Measurements from ENCODE around the gene SLC35A2. TPM values are rescaled to one million over a fixed set of nuclear protein-coding genes. Genes with fewer than 3 reads are reported as not detected.
A peak's percentile ranks its signal among the peaks of the same experiment; 100 is the strongest.

The SLC35A2 gene
- total RNA-seq, 1 donor from 2014 or later = 19.2 TPM

- intact Hi-C loops (cut with DNase I) = no loop called here
- no peak for ATAC-seq
- no peak for DNase-seq (ENCODE audit: low spot score)
Observed at GRCh38 chrX:48934581-48935300, 23.3 kb upstream of the SLC35A2 start.

DNA sequence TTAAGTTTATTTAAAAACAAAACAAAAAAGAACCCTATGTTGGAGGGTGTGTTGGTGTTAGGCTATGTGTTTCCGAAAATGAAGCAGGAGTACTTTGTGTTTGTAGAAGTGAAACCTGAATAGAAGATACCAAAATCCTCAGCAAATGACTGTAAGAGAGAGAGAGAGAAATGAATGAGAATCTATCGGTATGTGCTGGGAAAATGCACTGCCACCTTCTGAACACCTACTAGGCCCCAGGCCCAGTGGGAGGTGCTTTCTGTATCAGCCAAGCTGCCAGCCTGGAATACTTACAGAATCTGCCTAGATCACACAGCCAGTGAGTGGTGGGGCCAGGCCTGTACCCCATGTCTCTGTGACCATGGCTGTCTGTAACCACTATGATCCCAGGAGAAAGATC lies 22.3 kb upstream of the SLC35A2 start:
- intact Hi-C loops (cut with DNase I) = no loop called here
- ATAC-seq (no peak), DNase-seq (ENCODE audit: low spot score) (no peak)

- DNase-seq (ENCODE audit: low spot score) = no peak
- ATAC-seq = no peak
- intact Hi-C loops (cut with DNase I) = no loop called here
Observed at GRCh38 chrX:48927736-48928382, 16.4 kb upstream of the SLC35A2 start.

DNA sequence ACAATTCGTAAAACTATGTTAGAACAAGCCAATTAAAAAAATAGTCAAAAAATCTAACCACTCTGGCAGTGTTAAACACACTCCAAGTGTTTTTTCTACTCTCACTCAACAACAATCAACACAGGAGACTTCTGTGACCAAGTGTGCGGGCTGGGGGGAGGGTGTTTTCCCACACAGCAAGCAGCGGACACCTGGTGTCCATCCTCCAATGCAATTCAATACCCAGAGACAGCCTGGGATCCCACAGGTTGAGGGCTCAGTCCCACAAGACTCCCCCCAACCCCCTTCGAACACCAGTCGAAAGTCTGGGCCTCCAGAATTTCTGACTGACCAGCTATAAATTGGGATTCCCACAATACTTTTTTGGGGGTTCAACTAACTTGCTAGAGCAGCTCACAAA lies 15.7 kb upstream of the SLC35A2 start:
- ATAC-seq = no peak
- intact Hi-C loops (cut with DNase I) = no loop called here
- no peak for DNase-seq (ENCODE audit: low spot score)

DNA sequence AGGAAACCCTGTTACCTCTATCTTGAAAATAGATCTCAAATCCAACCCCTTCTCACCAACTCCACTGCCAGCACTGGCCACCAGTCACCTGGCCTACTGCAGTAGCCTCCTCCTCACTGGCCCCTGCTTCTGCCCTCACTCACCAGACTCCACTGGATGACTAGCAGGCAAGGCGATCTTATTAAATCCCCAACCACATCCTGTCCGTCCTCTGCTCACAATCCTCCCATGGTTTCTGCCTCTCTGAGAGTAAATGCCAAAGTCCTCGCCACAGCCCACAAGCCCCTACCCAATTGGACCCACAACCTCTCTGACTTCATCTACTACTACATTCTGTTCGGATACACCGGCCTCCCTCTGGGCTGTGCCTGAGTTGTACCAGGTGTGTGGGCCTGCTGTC lies 12.8 kb upstream of the SLC35A2 start:
- intact Hi-C loops (cut with DNase I) = no loop called here
- DNase-seq (ENCODE audit: low spot score) (no peak), ATAC-seq (no peak)

DNA sequence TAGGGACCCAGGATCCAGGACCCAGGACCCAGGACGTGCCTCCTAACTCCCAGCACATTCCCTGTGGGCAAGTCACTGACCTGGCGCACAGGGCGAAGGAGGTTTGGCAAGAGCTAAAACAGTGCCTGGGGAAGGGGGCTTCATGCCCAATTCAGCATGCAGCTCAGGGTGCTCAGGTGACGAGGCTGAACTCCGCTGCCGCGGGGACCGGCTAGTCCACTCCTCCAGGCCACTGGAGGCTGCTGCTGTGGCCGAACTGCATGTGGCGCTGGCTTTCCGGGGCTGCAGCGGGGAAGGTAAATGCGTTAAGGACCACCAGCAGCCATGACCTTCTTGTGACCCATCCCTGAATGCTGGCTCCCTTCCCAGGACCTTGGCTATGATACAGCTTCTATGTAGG lies 12.3 kb upstream of the SLC35A2 start:
- ATAC-seq (no peak), DNase-seq (ENCODE audit: low spot score) (no peak)
- intact Hi-C loops (cut with DNase I) = no loop called here

DNA sequence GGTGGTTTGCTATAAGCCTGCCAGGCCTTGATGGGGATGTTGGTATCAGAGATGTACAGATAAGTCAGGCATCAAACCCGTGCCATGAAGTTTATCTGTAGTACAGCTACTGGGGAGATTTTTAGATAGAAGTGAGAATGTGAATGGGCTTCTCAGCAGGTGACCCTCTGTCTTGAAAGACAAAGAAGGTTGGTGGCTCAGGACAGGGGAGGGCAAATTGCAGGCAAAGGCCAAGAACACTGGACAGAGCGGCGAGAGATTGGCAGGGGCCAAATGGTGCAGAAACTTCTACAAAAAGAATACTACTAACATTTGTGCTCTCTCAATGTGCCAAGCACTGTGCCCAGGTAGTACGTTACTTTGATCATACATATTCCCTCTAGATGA lies 9.3 kb upstream of the SLC35A2 start:
- intact Hi-C loops (cut with DNase I) = no loop called here
- ATAC-seq (no peak), DNase-seq (ENCODE audit: low spot score) (no peak)

DNA sequence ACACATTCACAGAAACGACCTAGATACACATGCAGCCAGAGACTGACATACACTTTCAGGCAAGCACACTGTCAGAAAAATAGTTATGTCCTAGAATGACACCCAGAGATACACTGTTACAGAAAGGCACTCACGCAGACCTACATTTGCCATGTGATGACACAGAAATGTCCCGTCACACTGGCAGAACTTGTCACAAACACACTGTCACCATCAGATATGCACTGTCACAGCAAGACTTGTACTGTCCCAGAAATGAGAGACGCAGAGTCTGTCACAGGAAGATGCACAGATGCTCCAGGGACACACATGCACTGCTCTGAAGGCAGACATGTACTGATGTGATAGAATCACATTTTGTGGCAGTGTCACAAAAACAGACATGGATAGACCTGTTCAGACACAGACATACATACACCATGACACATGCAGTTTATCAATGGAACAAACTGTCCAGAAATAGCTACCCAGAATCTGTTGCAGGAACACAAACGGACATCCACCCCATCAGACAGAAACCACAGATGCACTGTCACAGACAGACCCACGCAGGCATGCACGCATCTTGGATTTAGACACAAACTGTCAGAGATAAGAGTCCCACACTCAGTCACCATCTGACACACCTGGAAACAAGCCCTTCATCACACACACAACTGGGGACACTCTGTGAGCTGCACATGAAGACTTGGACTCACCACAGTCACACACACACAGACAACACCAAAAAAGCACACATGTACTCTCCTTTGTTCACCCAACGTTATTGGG lies 8.7 kb upstream of the SLC35A2 start:
- ATAC-seq (no peak), DNase-seq (ENCODE audit: low spot score) (no peak)
- intact Hi-C loops (cut with DNase I) = no loop called here

DNA sequence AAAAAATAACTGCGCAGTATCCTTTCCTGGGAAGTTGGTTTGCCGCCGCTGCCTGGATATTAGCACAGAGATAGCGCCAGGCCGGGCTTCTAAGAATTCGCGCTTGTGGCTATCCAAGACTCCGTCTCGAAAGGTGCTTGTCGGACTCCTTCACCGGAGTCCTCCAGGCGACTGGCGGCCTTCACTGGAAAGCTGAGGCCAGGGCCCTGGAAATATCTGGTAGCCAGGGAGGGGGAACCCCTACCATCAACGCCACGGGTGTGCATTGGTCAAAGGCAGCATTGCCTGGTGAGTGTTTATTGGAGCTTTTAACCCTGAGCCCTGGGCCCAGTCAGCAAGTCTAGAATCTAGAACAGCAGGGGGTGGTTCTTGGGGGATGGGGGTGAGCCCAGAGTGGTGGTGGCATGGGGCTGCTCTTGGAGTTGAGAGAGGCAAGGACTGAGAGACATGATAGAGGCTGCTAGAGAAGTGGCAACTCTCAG lies 8.0 kb upstream of the SLC35A2 start:
- ATAC-seq (peak; percentile 19), DNase-seq (ENCODE audit: low spot score) (no peak)
- intact Hi-C loops (cut with DNase I) = no loop called here

DNA sequence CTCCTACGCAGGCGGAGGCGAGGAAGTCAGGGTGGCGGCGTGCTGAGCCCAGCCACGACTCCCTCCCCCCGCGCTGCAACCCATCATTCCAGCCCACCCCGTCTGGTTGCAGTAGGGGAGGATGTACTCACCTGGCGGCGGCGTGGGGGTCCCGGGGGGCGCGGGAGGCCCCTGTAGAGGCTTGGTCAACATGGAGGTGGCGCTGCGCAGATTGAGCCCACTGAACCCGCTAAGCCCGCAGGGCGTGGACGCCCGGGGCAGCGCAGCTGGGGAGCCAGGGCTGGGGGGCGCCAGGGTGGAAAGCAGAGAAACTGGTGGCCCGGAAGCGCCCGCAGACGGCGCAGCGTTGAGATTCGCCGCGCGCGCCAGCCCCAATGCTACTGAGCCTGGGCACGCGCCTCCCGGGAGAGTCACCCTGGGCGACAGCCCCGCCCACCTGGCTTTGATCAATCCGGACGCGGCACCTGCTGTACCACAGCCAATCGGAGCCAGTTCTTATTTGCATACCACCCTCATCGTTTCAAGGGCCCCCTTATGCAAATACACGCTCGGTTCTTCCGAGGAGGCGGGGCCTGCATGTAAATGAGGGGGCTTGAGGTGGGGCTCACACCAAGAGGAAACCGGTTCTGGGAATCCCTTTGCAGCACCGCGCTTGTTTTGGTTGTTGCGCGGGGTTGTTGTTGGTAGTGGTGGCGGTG lies 7.3 kb upstream of the SLC35A2 start, which contains the start of gene PIM2:
TSS of gene PIM2 (minus strand) at position 382 of the 698 bp plus-strand sequence. CDS start at position 192, 190 bp downstream.
- ATAC-seq = peak; percentile 85
- intact Hi-C loops (cut with DNase I) = no loop called here
- peak; percentile 89 for DNase-seq (ENCODE audit: low spot score)

DNA sequence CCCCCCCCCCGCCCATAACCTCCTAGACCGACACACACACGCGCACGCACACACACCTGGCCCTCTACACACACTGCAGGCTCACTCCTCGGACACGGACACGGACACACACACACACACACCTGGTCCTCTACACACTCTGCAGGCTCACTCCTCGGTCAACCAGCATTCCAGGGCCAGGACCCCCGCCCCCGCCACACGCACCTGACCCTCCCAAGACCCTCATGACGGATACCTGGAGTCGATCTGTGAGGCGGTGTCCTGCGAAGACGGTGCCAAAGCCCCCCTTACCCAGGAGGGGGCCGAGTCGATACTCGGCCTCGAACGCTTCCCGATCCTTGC lies 6.8 kb upstream of the SLC35A2 start:
- intact Hi-C loops (cut with DNase I) = no loop called here
- ATAC-seq = peak; percentile 3
- DNase-seq (ENCODE audit: low spot score) = no peak

GRCh38 chrX:48917139-48918001 lies 5.9 kb upstream of the SLC35A2 start:
- ATAC-seq (peak; percentile 86), DNase-seq (ENCODE audit: low spot score) (peak; percentile 91)
- intact Hi-C loops (cut with DNase I) = no loop called here

DNA sequence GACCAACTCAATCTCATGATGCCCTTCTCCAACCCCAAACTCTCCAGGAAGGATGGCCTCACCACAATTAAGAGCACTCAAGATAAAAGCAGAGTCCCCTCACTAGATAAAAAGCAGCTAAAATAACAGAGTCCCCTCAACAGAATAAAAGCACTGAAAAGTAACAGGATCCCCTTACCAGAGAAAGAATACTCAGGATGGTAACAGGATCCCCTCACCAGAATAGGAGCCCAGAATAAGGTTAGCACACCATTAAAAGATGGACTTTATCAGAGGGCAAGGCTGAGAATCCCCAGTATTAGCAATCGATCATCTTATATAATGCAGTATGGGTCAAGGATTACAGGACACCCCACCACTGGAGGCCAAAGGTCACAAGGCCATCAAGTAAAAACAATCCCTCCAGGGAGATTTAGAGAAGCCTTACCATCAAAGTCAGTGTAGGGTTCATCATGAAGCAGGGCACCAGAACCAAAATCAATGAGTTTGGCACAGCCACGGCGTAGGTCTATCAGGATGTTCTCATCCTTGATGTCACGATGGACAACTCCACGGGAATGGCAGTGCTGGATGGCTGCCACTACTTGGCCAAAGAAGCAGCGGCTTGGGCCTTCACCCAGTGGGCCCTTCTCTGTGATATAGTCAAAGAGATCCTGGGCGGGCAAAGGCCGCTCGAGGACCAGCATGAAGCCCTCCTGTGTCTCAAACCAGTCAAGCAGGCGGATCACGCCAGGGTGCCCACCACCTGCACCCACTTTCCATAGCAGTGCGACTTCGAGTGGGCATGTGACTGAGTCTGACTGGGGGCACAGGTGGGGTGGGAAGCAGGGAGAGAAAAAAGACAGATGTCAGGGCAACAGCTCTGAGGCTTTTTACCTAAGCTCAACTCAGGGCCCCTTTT lies 3.4 kb upstream of the SLC35A2 start:
- ATAC-seq = no peak
- intact Hi-C loops (cut with DNase I) = no loop called here

DNA sequence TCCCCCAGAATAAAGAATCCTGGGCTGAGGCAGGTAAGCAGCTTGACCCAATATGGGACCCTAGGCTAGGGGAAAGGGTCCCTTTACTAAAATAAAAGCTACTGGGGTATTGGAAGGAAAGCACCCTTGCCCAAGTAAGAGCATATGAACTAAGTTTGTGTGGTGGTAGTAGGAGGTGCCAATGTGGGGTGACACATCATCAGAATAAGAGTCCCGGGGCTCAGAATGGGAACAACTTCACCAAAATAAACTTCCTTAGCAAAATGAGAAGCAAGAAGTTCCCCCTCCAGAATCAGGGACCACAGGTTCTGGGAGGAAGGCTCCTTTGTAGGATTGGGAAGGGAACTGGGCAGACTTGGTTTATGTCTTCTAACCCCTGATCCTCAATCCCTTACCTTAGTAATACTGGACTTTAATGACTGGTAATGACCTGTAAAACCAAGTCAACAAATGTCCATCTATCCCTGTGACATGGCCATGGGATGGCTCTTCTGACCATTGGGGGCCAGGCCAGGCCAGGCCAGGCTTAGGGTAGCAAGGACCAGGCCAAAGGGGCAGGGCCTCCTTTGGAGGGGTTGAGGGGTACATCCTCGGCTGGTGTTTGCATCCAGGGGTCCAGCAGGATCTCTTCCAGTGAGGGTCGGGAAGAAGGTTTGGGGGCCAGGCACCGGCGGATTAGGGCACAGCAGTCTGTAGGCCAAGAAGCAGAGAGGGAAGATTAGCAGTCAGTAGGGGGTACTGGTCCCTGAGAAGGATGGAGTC lies 2.3 kb upstream of the SLC35A2 start:
- ATAC-seq (no peak), DNase-seq (ENCODE audit: low spot score) (no peak)
- intact Hi-C loops (cut with DNase I) = no loop called here

More for the DNA sequence above, 3.4 kb upstream of the SLC35A2 start:
- no peak for DNase-seq (ENCODE audit: low spot score)

- no peak for ATAC-seq
- intact Hi-C loops (cut with DNase I) = no loop called here
Observed at GRCh38 chrX:48910926-48911411, 477 bp downstream of the SLC35A2 start.

DNA sequence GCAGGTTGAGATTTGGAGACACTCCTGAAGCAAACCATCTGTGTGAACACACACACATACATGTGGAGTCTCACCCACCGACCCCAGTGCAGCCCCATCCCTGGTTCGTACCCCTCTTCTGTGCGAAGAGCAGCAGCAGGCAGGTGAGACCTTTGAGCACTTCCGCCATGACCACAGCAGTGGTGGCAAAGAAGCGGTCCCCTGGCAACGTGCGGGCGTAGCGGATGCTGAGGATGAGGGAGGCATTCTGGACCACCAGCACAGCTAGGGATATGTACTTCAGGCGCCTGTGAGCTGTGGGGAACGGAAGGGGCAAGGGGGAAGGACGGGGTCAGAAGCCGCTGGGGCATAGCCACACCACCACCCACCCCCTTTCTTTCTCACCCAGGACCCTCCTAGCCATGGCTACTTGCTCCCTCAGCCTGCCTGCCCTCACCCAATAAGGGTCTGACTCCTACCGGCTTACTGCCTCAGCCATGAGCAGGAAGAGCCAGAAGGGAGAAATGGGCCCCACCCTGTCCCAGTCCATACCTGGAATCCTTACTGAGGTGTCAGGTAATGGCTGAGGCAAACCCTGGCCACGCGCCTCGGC lies 1.6 kb downstream of the SLC35A2 start:
- ATAC-seq = no peak
- no peak for DNase-seq (ENCODE audit: low spot score)
- intact Hi-C loops (cut with DNase I) = no loop called here

More at GRCh38 chrX:48910926-48911411, 477 bp downstream of the SLC35A2 start:
- no peak for DNase-seq (ENCODE audit: low spot score)
